Upper lobe of left lung (tissue), 6 donors: Measurements from ENCODE around the gene PPFIA4. TPM values are rescaled to one million over a fixed set of nuclear protein-coding genes. Genes with fewer than 3 reads are reported as not detected.

ENCODE experiments used
- ATAC-seq, 2 donors: fragments of 200-7000 bp; cut with Tn5 transposase; one replicate each; pipeline ENCODE4 v1.9.1; 2022; ENCODE audit warnings: mild to moderate bottlenecking in 2 of 2, moderate library complexity in 2 of 2; ENCODE audit not compliant: low FRiP score in 2 of 2
- DNase-seq, 2 donors: peaks; one replicate each; pipeline ENCODE4 v3.0.0-alpha.2; 2019 to 2020
- H3K27ac ChIP-seq, 4 donors: fragments of 200-600 bp; sonication (generic); one replicate each; pipeline ENCODE4 v1.5.1; 2016 to 2019
- H3K27me3 ChIP-seq, 4 donors: fragments of 200-600 bp; sonication (generic); one replicate each; pipeline ENCODE4 v1.5.1; 2017 to 2019
- H3K36me3 ChIP-seq, 4 donors: fragments of 200-600 bp; sonication (generic); one replicate each; pipeline ENCODE4 v1.5.1; 2016 to 2019
- H3K4me1 ChIP-seq, 4 donors: fragments of 200-600 bp; sonication (generic); one replicate each; pipeline ENCODE4 v1.5.1; 2018 to 2019
- H3K4me3 ChIP-seq, 4 donors: fragments of 200-600 bp; sonication (generic); one replicate each; pipeline ENCODE4 v1.5.1; 2017 to 2019; ENCODE audit warnings: mild to moderate bottlenecking in 2 of 4, moderate library complexity in 1 of 4
- H3K9me3 ChIP-seq, 4 donors: fragments of 200-600 bp; sonication (generic); one replicate each; pipeline ENCODE4 v1.5.1; 2018 to 2019
- EP300 ChIP-seq, 4 donors: sonication (generic); formaldehyde crosslinking; IDR thresholded peaks; one replicate each; pipeline ENCODE4 v1.5.1; 2017; ENCODE audit warnings: antibody characterized with exemption in 4 of 4, control low read depth in 2 of 4
- POLR2A ChIP-seq, 4 donors: fragments of 450-650 bp; IDR thresholded peaks; one replicate each; pipeline ENCODE4 v1.5.1; 2016 to 2017; ENCODE audit warnings: antibody characterized with exemption in 4 of 4, mild to moderate bottlenecking in 2 of 4
- POLR2AphosphoS5 ChIP-seq, 2 donors: sonication (generic); formaldehyde crosslinking; IDR thresholded peaks; one replicate each; pipeline ENCODE4 v1.5.1; 2017; ENCODE audit warnings: antibody characterized with exemption in 2 of 2
- WGBS, 2 donors: methylation state at CpG; one replicate each; pipeline ENCODE4 v1.1.5; 2017 to 2018; 5-methylcytosine and 5-hydroxymethylcytosine counted together
- total RNA-seq, 6 donors: library from RNA; depleted of rRNA in 4 of 6; stranded (reverse); fragments of >200 nt in 4 of 6; gene quantifications; one replicate each; pipeline versions ENCODE4 v1.1.0 to v1.2.1, GENCODE V29; 2016 to 2021
- TF ChIP-seq, protein P1 (sequence below), 6 experiments: fragments of 450-650 bp in 4 of 6; fragments of 200-600 bp in 2 of 6; sonication (generic) in 2 of 6; IDR thresholded peaks; one replicate each; pipeline ENCODE4 v1.5.1; 2016 to 2019; ENCODE audit warnings: antibody characterized with exemption in 6 of 6
- donor health status: DM: no; HTN: no; CAD: no; lungs with moderate emphysema.
- donor health status: DM: no; HTN: yes; CAD: no; lungs with severe emphysema.

Gene PPFIA4
- total RNA-seq, 6 donors from 2014 or later = 0.63 to 9.7 (median 1.6) TPM

DNA sequence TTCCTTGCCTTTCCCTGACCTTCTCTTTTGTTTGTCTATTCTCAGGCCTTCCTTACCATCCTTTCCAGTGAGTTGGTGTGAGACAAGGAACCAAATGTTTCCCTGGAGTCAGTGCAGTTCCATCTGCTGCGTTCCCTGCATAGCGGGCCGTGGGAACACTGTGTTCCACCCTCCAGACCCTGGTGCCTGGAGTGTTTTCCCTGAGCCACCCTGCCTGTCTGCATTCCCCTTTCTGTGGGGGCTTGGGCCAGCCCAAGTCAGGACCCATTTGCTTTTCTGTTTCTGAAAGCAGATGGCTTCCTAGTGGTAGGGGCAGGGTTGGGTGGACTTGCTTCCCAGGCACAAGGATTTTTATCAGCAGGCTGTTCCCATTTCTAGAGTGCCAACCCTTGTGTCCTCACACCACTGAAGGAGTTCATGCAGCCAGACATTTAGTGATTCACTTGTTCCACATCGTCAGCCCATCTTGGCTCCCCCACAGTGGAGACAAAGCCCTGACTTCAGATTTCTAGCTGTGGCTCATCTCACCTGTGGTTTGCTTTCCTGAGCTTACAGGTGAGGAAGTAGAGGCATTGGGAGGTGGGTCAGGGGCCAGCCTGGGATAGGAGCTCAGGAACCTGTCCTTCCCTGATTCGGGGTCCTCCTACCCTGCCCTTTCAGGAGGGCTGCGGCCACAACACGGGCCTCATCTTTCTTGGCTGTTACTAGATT is 73.7 kb downstream of the PPFIA4 start:
- H3K4me1 ChIP-seq = no peaks in the 10 kb centered on the region
- no peaks in the 10 kb centered on the region for H3K36me3 ChIP-seq
- peaks cover 4 to 9% (median 7%) of the 10 kb centered on the region in 4 donors for H3K9me3 ChIP-seq
- ATAC-seq = peak in 1 of 2 donors; percentile 35
- no peak for DNase-seq
- TF ChIP-seq, protein P1, sequence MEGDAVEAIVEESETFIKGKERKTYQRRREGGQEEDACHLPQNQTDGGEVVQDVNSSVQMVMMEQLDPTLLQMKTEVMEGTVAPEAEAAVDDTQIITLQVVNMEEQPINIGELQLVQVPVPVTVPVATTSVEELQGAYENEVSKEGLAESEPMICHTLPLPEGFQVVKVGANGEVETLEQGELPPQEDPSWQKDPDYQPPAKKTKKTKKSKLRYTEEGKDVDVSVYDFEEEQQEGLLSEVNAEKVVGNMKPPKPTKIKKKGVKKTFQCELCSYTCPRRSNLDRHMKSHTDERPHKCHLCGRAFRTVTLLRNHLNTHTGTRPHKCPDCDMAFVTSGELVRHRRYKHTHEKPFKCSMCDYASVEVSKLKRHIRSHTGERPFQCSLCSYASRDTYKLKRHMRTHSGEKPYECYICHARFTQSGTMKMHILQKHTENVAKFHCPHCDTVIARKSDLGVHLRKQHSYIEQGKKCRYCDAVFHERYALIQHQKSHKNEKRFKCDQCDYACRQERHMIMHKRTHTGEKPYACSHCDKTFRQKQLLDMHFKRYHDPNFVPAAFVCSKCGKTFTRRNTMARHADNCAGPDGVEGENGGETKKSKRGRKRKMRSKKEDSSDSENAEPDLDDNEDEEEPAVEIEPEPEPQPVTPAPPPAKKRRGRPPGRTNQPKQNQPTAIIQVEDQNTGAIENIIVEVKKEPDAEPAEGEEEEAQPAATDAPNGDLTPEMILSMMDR (IDR thresholded peaks at IDR 0.05) = no peak
- peak in 2 of 4 donors; percentile 19 to 57 for TF ChIP-seq EP300 (IDR thresholded peaks at IDR 0.05)
- no peak for TF ChIP-seq POLR2A (IDR thresholded peaks at IDR 0.05)
- no peak for TF ChIP-seq POLR2AphosphoS5 (IDR thresholded peaks at IDR 0.05)
- no peak overlapping the region for H3K4me3 ChIP-seq
- H3K27ac ChIP-seq = peak overlapping the region in 1 of 4 donors; percentile 60
- H3K27me3 ChIP-seq = no peaks in the 10 kb centered on the region
- 85 to 89% methylated on average over 7 of the region's 7 CpGs for WGBS, 2 donors

DNA sequence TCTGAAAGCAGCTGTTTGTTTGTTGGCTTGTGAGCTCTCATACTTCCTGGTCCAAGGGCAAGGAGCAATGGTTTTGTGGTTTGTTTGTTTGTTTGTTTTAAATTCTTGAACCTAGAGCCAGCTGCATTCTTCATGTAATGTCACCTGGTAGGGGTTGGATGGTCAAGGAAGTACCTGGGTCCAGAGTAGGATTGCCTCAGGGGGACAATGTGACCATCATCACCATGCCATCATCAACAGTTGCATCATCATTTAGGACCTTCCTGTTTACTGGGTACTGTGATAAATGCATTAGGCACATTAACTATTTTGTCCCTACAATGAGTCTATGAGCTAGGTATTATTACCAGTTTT is 74.2 kb downstream of the PPFIA4 start:
- no peak for ATAC-seq
- Histone ChIP-seq H3K4me1 (no peaks in the 10 kb centered on the region), H3K36me3 (no peaks in the 10 kb centered on the region), H3K4me3 (no peak overlapping the region), H3K9me3 (peaks cover under 1 to 7% (median 4%) of the 10 kb centered on the region in 4 donors), H3K27me3 (no peaks in the 10 kb centered on the region), H3K27ac (peak overlapping the region in 1 of 4 donors; percentile 60)
- no peak for DNase-seq
- no peak for TF ChIP-seq EP300 (IDR thresholded peaks at IDR 0.05)
- no peak for TF ChIP-seq POLR2A (IDR thresholded peaks at IDR 0.05)
- TF ChIP-seq, protein P1 (IDR thresholded peaks at IDR 0.05) = no peak
- no peak for TF ChIP-seq POLR2AphosphoS5 (IDR thresholded peaks at IDR 0.05)

DNA sequence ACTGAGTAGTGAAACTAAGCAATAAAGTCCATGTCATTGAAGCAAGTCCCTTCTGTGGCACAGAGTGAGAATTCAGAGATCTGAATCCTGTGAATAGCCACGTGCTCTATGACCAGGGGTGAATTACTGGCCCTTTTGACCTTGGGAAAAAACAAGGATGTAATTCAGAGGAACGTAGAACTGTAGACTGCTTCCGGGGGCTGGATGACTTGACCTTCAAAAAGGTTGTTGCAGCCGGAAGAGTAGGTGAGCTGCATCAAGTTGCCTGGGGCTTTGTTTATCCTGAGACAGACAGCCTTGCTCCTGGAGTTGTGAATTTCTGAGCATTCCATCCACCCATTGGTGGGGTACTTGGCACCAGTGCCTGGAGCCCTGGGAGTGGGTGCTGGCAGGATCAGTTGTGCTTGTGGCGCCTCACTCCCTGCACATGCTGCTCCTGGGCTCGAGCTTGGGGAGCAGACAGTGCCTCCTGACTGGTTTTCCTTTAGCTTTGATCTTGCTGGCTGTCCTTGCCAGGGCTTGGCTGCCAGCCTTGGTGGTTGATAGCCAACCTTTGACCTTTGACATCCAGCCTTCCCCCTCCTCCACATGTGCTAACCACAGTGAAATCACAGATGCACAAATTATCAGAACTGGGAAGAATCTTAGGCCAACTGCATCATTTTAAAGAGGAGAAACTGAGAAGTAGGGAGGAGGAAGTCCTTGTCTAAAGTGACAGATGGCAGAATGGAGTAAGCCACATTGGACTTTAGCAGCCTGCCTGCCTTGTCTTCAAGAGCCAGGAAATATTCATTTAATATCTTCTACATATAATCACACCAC is 75.7 kb downstream of the PPFIA4 start:
- TF ChIP-seq POLR2A (IDR thresholded peaks at IDR 0.05) = no peak
- TF ChIP-seq, protein P1 (IDR thresholded peaks at IDR 0.05) = no peak
- TF ChIP-seq POLR2AphosphoS5 (IDR thresholded peaks at IDR 0.05) = no peak
- no peak for TF ChIP-seq EP300 (IDR thresholded peaks at IDR 0.05)
- Histone ChIP-seq H3K27me3 (no peaks in the 10 kb centered on the region), H3K4me1 (no peaks in the 10 kb centered on the region), H3K27ac (no peak overlapping the region), H3K4me3 (no peak overlapping the region), H3K36me3 (no peaks in the 10 kb centered on the region), H3K9me3 (peaks cover 0 to 6% (median 3%) of the 10 kb centered on the region in 4 donors)
- ATAC-seq (no peak), DNase-seq (no peak)
- 73 to 76% methylated on average over 5 to 6 of the region's 6 CpGs for WGBS, 2 donors

DNA sequence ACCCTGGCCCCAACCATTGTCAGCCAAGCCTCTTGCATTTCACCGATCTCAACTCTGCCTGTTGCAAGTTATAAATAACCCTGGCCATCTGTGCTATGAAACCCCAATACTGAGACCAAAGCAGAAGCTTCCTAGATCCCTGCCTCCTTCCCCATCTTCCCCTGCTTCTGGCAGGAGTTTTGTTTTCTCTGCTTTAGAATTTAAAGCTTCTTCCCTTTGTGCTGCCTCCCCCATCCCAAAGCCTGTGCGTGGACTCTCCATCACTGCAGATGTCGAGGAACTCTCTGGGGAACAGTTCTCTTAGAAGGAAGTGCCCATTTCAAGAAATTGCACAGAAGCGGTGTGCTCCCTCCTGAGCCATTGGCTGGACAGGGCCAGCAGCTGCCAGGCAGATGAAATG is 76.9 kb downstream of the PPFIA4 start:
- H3K27me3 ChIP-seq = no peaks in the 10 kb centered on the region
- no peak overlapping the region for H3K4me3 ChIP-seq
- H3K27ac ChIP-seq = no peak overlapping the region
- no peak for ATAC-seq
- no peaks in the 10 kb centered on the region for H3K4me1 ChIP-seq
- 77 to 80% methylated on average over 4 of the region's 4 CpGs for WGBS, 2 donors
- no peaks in the 10 kb centered on the region for H3K36me3 ChIP-seq
- DNase-seq = no peak
- H3K9me3 ChIP-seq = peaks cover 0 to 6% (median 3%) of the 10 kb centered on the region in 4 donors
- TF ChIP-seq, protein P1 (IDR thresholded peaks at IDR 0.05) = no peak
- TF ChIP-seq POLR2A (IDR thresholded peaks at IDR 0.05) (no peak), EP300 (IDR thresholded peaks at IDR 0.05) (no peak), POLR2AphosphoS5 (IDR thresholded peaks at IDR 0.05) (no peak)
